ENCODE results near the gene PGAP2. TPM values are rescaled to one million over a fixed set of nuclear protein-coding genes. Genes with fewer than 3 reads are reported as not detected.
A peak's percentile ranks its signal among the peaks of the same experiment; 100 is the strongest.

PGAP2 gene
- total RNA-seq, 1 donor from 2014 or later, result 43.1 TPM

DNA sequence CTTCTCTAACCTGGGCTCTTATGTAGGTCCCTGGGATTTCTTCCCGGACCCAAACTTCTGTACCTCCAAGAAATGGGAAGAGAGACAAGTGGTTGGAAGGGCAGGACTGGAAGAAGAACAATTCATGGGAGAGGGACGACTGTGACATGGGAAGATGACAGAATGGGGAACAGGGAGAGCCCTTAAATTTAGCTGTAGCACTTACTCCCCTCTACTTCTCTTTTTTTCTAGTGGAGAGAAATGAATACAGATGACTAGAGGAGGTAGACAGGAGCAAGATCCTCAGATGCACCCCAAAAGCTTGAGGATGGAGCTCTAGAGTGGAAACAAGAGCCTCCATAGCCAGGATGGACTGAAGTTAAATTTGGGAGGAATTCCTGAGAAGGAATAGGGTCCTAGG is 30.1 kb downstream of the PGAP2 start:
- no peak for DNase-seq (ENCODE audit: extremely low spot score, unreplicated experiment)
- TF ChIP-seq, protein P1, sequence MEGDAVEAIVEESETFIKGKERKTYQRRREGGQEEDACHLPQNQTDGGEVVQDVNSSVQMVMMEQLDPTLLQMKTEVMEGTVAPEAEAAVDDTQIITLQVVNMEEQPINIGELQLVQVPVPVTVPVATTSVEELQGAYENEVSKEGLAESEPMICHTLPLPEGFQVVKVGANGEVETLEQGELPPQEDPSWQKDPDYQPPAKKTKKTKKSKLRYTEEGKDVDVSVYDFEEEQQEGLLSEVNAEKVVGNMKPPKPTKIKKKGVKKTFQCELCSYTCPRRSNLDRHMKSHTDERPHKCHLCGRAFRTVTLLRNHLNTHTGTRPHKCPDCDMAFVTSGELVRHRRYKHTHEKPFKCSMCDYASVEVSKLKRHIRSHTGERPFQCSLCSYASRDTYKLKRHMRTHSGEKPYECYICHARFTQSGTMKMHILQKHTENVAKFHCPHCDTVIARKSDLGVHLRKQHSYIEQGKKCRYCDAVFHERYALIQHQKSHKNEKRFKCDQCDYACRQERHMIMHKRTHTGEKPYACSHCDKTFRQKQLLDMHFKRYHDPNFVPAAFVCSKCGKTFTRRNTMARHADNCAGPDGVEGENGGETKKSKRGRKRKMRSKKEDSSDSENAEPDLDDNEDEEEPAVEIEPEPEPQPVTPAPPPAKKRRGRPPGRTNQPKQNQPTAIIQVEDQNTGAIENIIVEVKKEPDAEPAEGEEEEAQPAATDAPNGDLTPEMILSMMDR (conservative IDR thresholded peaks at IDR 0.05), result no peak
- H3K27me3 Mint-ChIP-seq, result no peaks in the 10 kb centered on the region
- H3K9me3 Mint-ChIP-seq, result no peaks in the 10 kb centered on the region
- H3K27ac Mint-ChIP-seq, result peak overlapping the region; percentile 73
- H3K4me1 Mint-ChIP-seq (ENCODE audit: unreplicated experiment), result peaks cover 35% of the 10 kb centered on the region
- H3K36me3 Mint-ChIP-seq, result peaks cover 10% of the 10 kb centered on the region
- H3K4me3 Mint-ChIP-seq, result peak overlapping the region; percentile 69

DNA sequence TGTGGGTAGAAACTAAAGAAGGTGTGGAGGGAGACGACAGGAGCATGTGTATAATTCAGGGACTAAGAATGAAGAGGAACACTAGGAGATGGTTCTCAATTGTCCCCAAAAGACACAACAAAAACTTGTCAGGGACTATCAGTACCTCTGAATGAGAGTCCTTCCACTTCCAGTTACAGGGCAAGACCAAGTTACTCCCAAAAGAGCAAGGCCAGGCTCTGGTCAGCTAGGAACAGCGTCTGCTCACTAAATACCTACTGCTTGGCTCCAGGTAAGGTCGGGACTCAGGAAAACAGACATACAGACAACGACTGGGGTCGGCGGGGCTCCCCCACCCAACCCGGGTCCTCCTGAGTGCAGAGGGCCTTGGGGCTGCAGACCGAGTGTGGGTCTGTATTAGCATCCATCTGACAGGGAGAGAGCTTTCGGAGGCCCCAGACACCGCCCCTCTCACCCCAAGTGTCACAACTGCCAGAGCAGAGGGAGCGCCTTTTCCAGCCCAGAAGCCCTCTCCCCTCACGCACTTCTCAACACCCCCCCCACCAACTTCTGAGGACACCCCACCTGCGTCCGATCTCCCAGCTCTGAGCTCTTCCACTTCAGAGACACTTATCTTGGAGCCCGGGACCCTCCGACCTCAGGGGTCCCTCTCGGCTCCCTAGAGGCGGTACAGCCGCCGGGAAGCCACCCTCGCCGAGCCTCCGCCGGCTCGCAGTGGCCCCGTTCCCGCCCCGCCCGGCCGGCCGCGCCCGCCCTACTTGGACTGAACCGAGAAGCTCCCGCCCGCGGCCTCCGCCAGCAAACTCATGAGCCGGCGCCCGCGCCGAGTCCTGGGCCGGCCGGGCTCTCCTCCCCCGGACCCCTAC is 31.9 kb downstream of the PGAP2 start:
- no peak for DNase-seq (ENCODE audit: extremely low spot score, unreplicated experiment)
- H3K4me3 Mint-ChIP-seq, result peak overlapping the region; percentile 90
- H3K36me3 Mint-ChIP-seq, result peaks cover 5% of the 10 kb centered on the region
- H3K27ac Mint-ChIP-seq, result peak overlapping the region; percentile 80
- no peaks in the 10 kb centered on the region for H3K27me3 Mint-ChIP-seq
- no peaks in the 10 kb centered on the region for H3K9me3 Mint-ChIP-seq
- peaks cover 30% of the 10 kb centered on the region for H3K4me1 Mint-ChIP-seq (ENCODE audit: unreplicated experiment)
- TF ChIP-seq, protein P1 (conservative IDR thresholded peaks at IDR 0.05), result no peak

DNA sequence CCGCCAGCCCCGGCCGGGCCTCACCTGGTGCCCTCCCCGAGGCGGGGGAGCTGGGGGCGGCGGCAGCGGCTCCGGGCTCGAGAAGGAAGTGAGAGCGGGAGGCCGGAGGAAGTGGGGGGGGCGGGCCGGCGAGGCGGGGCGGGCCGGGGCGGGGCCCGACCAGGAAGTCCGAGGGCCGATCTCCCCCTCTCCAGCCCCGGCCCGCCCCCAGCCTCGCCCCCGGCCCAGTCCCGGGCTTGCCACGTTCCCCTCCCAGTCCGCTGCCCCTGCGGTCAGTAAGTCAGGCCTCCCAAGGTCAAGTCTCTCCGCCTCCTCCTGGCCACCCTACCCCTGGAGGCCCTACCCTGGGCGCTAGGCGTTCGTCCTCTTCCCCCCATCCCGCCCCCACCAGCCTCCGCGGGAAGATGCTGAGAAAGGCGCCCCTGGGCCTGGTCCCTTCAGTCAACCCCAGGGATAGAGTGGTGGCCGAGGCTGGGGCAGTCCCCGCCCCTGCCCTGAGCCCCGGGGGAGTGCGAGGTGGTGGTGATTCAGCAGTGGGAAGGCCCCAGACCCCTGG is 32.6 kb downstream of the PGAP2 start, which contains the start of gene RHOG:
Gene RHOG (minus strand): TSS at position 90 of the 556 bp plus-strand sequence. CDS start 12,821 bp downstream, outside the sequence.
- no peaks in the 10 kb centered on the region for H3K27me3 Mint-ChIP-seq
- H3K36me3 Mint-ChIP-seq, result no peaks in the 10 kb centered on the region
- H3K9me3 Mint-ChIP-seq, result no peaks in the 10 kb centered on the region
- TF ChIP-seq, protein P1 (conservative IDR thresholded peaks at IDR 0.05), result no peak
- H3K27ac Mint-ChIP-seq, result peak within 1 kb of the TSS; percentile 81
- H3K4me1 Mint-ChIP-seq (ENCODE audit: unreplicated experiment), result peaks cover 25% of the 10 kb centered on the region
- peak within 1 kb of the TSS; percentile 90 for H3K4me3 Mint-ChIP-seq
- DNase-seq (ENCODE audit: extremely low spot score, unreplicated experiment), result peak; percentile 78

DNA sequence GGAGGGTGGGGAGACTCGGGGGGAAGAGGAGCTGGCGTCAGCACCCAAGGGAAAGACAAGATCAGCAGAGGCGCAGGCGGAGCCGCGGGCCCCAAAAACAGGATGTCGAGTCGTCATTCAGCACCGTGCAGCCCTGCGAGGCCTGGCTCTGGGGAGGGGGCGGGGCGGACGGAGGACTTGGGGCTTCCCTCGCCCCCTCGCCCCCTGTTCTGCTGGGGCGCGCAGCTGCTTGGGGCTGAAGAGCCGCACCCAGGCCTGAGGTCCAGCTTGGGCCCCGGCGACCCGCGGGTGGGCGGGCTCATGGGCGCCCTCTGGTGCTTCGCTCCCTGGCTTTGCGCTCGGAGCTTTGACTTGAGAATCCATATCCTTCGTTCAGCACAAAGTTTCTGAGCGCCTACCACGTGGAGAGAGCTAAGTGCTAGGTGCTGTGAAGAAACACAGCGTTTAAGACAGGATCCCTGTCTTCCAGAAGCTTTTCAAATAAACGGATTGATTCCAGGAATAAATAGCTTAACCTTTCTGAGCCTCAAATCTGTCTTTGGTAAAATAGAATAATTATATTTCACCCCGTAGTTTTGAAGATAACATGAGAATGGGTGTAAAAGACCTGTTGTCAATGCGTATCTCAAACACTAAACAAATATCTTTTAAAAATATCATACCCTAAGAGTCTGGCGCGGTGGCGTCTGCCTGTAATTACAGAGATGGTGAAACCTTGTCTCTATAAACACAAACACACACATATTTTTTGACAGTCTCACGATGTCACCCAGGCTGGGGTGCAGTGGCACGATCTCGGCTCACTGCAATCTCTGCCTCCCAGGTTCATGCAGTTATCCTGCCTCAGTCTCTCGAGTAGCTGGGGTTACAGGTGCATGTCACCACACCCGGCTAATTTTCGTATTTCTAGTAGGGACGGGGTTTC is 33.3 kb downstream of the PGAP2 start:
- peak; percentile 87 for DNase-seq (ENCODE audit: extremely low spot score, unreplicated experiment)
- Mint-ChIP-seq H3K4me3 (peak overlapping the region; percentile 87), H3K27me3 (no peaks in the 10 kb centered on the region), H3K9me3 (no peaks in the 10 kb centered on the region), H3K27ac (peak overlapping the region; percentile 81), H3K4me1 (ENCODE audit: unreplicated experiment) (peaks cover 25% of the 10 kb centered on the region), H3K36me3 (no peaks in the 10 kb centered on the region)
- TF ChIP-seq, protein P1 (conservative IDR thresholded peaks at IDR 0.05), result peak; percentile 76

DNA sequence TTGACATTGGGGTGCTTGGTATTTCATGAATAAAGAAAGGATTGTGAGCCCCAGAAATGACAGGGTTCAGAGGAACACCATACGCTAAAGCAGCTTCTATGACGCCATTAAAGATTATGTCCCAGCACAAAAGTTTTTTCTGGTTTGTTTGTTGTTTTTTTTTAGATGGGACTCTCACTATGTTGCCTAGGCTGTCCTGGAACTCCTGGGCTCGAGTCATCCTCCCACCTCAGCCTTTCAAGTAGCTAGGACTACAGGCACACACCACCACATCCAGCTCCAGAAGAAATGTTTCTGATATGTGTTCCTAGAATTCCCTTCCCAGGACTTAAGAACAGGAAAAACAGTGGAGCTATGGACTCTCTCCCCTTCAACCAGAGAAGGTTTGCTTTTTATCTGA is 35.0 kb downstream of the PGAP2 start:
- Mint-ChIP-seq H3K27me3 (no peaks in the 10 kb centered on the region), H3K9me3 (no peaks in the 10 kb centered on the region), H3K36me3 (no peaks in the 10 kb centered on the region), H3K4me1 (ENCODE audit: unreplicated experiment) (peaks cover 17% of the 10 kb centered on the region), H3K27ac (no peak overlapping the region), H3K4me3 (no peak overlapping the region)
- TF ChIP-seq, protein P1 (conservative IDR thresholded peaks at IDR 0.05), result no peak
- DNase-seq (ENCODE audit: extremely low spot score, unreplicated experiment), result no peak

Data from type B pancreatic cell (in vitro differentiated cells).